HepG2 (cell line): Measurements from ENCODE around the gene BLVRB. TPM values are rescaled to one million over a fixed set of nuclear protein-coding genes. Genes with fewer than 3 reads are reported as not detected.

ENCODE experiments used
- ATAC-seq: fragments of 200-7000 bp; cut with Tn5 transposase; 3 replicates; pipeline ENCODE4 v1.9.1; 2020; ENCODE audit warnings: mild to moderate bottlenecking, moderate library complexity
- BruUV-seq: library from RNA; stranded (reverse); fragments of 400-500 nt; replicated peaks from 2 replicates; lab custom pipeline; 2021; lab: Mats Ljungman, UMichigan
- CTCF ChIA-PET: fragments of 300-600 bp; formaldehyde crosslinking; extraction: SDS; loops from one replicate; lab custom pipeline; 2021; ENCODE audit warnings: low total read pairs, inconsistent platforms, low intra/inter-chr PET ratio; lab: Yijun Ruan, JAX
- POLR2A ChIA-PET: fragments of 350-600 bp; sonication (Branson Sonifier 250); formaldehyde crosslinking; loops from one replicate; lab custom pipeline; 2020; ENCODE audit warnings: antibody characterized with exemption, inconsistent platforms; lab: Yijun Ruan, JAX
- DNase-seq: peaks from one replicate; pipeline ENCODE4 v3.0.0-alpha.2; 2015; ENCODE audit warnings: low spot score
- FAIRE-seq: peaks from 3 replicates; lab custom pipeline; 2011; peaks lifted over from hg19 to GRCh38; lab: Jason Lieb, UNC
- H2AFZ ChIP-seq: one replicate; pipeline ENCODE4 v1.6.1; 2011; ENCODE audit warnings: low read length, inconsistent platforms
- H3K27ac ChIP-seq: fragments of 300-600 bp; 3 replicates; pipeline ENCODE4 v1.8.0; 2011; ENCODE audit warnings: mixed run types, mild to moderate bottlenecking, mixed read lengths, low read length, inconsistent platforms; ENCODE audit not compliant: insufficient read depth; ENCODE audit errors: extremely low read length
- H3K27me3 ChIP-seq, 2 experiments: fragments of 200-600 bp in 1 of 2; 2 replicates in 1 of 2; 3 replicates in 1 of 2; pipeline versions ENCODE4 v1.6.0 to v1.8.0; 2011; ENCODE audit warnings: low read length in 2 of 2, mild to moderate bottlenecking in 2 of 2, moderate library complexity in 2 of 2, inconsistent platforms in 1 of 2; ENCODE audit not compliant: insufficient read depth in 2 of 2, control insufficient read depth in 1 of 2
- H3K36me3 ChIP-seq, 2 experiments: fragments of 200-600 bp in 1 of 2; replicated peaks in 1 of 2; 2 replicates in 1 of 2; 3 replicates in 1 of 2; pipeline versions ENCODE4 v1.5.1 to v1.8.0; 2011; ENCODE audit warnings: low read length in 2 of 2, inconsistent platforms in 1 of 2; ENCODE audit not compliant: insufficient read depth in 2 of 2, control insufficient read depth in 1 of 2
- H3K4me1 ChIP-seq: 2 replicates; pipeline ENCODE4 v1.5.1; 2012; ENCODE audit warnings: low read length, inconsistent platforms; ENCODE audit not compliant: insufficient read depth
- H3K4me2 ChIP-seq: 2 replicates; pipeline ENCODE4 v1.6.0; 2011; ENCODE audit warnings: low read depth, low read length, inconsistent platforms
- H3K4me3 ChIP-seq, 3 experiments: fragments of 200-600 bp in 1 of 3; sonication (generic), shearing (Covaris generic) in 1 of 3; replicated peaks in 1 of 3; 2 replicates each; pipeline ENCODE4 v1.5.1; 2011 to 2016; ENCODE audit warnings: low read length in 3 of 3, inconsistent platforms in 2 of 3, low read depth in 2 of 3, mild to moderate bottlenecking in 2 of 3, control low read depth in 1 of 3, mixed read lengths in 1 of 3; ENCODE audit not compliant: insufficient read depth in 1 of 3
- H3K79me2 ChIP-seq: one replicate; pipeline ENCODE4 v1.6.1; 2011; ENCODE audit warnings: low read length, inconsistent platforms; ENCODE audit not compliant: insufficient read depth
- H3K9ac ChIP-seq: 2 replicates; pipeline ENCODE4 v1.6.0; 2011; ENCODE audit warnings: mild to moderate bottlenecking, low read depth, low read length, inconsistent platforms; ENCODE audit not compliant: insufficient read depth
- H3K9me3 ChIP-seq: 2 replicates; pipeline ENCODE4 v1.5.1; 2012; ENCODE audit warnings: mild to moderate bottlenecking, low read length
- H4K20me1 ChIP-seq: 2 replicates; pipeline ENCODE4 v1.6.0; 2011; ENCODE audit warnings: inconsistent platforms, mild to moderate bottlenecking, low read length, moderate library complexity; ENCODE audit not compliant: insufficient read depth
- BCLAF1 ChIP-seq: fragments of 450-650 bp; IDR thresholded peaks from 2 replicates; pipeline ENCODE4 v1.6.1; 2017; ENCODE audit warnings: mild to moderate bottlenecking
- CEBPG ChIP-seq: IDR thresholded peaks from 2 replicates; pipeline ENCODE4 v1.6.1; 2016
- ELF4 ChIP-seq: sonication (generic); formaldehyde crosslinking; IDR thresholded peaks from 2 replicates; pipeline ENCODE4 v1.5.0; 2020; ENCODE audit warnings: missing genetic modification reagents, mild to moderate bottlenecking, moderate library complexity, borderline replicate concordance
- NPAS2 ChIP-seq: sonication (generic); formaldehyde crosslinking; IDR thresholded peaks from 2 replicates; pipeline ENCODE4 v1.8.0; 2022; ENCODE audit warnings: mild to moderate bottlenecking, missing genetic modification reagents, borderline replicate concordance
- ZBTB26 ChIP-seq: IDR thresholded peaks from 2 replicates; pipeline ENCODE4 v1.6.1; 2016; ENCODE audit warnings: missing compliant biosample characterization, missing genetic modification reagents, borderline replicate concordance
- ZNF317 ChIP-seq: sonication (generic); formaldehyde crosslinking; IDR thresholded peaks from 2 replicates; pipeline ENCODE4 v1.5.0; 2020; ENCODE audit warnings: mild to moderate bottlenecking, missing genetic modification reagents
- ZNF337 ChIP-seq: sonication (generic); formaldehyde crosslinking; IDR thresholded peaks from 2 replicates; pipeline ENCODE4 v1.5.1; 2020; ENCODE audit warnings: missing genetic modification reagents, low read depth, mild to moderate bottlenecking, borderline replicate concordance
- WGBS: methylation state at CpG from one replicate; pipeline ENCODE4 v1.1.6; 2017; ENCODE audit warnings: low lambda C conversion rate; 5-methylcytosine and 5-hydroxymethylcytosine counted together
- in situ Hi-C: cut with HindIII; loops from 2 replicates; pipeline ENCODE4 v1.10.0; 2017; ENCODE audit warnings: low pct_unique_long_range_greater_than_20kb; ENCODE audit not compliant: extremely low pct_ligation_motif_present
- intact Hi-C: fragments of 100-400 bp; cut with micrococcal nuclease; formaldehyde crosslinking; loops from one replicate; pipeline ENCODE4 v1.10.0; 2022; ENCODE audit not compliant: unreplicated experiment
- polyA plus RNA-seq, 8 experiments: library from polyadenylated mRNA; depleted of rRNA in 3 of 8; stranded (reverse) in 7 of 8; unstranded in 1 of 8; fragments of >200 nt; fragmentation: Illumina TruSeq in 4 of 8; extraction: Trizol in 4 of 8; gene quantifications; 2 replicates each; pipeline versions ENCODE4 v1.2.1 to v1.2.3, GENCODE V29; 2011 to 2016; ENCODE audit warnings: low read depth in 4 of 8, missing spikeins in 1 of 8, mixed read lengths in 1 of 8; ENCODE audit not compliant: insufficient read depth in 1 of 8
- total RNA-seq, 5 experiments: library from RNA; depleted of rRNA; stranded (reverse); fragments of >200 nt; fragmentation: Illumina TruSeq; extraction: Trizol; gene quantifications; 2 replicates each; pipeline ENCODE4 v1.2.3, GENCODE V29; 2016; ENCODE audit warnings: low read depth in 1 of 5
- TF ChIP-seq, protein P1 (sequence below): sonication (generic); formaldehyde crosslinking; IDR thresholded peaks from 2 replicates; pipeline ENCODE4 v1.4.0; 2020; ENCODE audit warnings: mild to moderate bottlenecking, missing genetic modification reagents, borderline replicate concordance
- TF ChIP-seq, protein P2 (sequence below): sonication (generic); formaldehyde crosslinking; IDR thresholded peaks from 2 replicates; pipeline ENCODE4 v1.5.0; 2020; ENCODE audit warnings: mild to moderate bottlenecking, missing genetic modification reagents

The BLVRB gene
- total and polyA plus RNA-seq, 2 of the 13 experiments (the other 11 are each of a cell fraction or from before 2014, with no cell fraction given) = 25.9 to 51.4 TPM

DNA sequence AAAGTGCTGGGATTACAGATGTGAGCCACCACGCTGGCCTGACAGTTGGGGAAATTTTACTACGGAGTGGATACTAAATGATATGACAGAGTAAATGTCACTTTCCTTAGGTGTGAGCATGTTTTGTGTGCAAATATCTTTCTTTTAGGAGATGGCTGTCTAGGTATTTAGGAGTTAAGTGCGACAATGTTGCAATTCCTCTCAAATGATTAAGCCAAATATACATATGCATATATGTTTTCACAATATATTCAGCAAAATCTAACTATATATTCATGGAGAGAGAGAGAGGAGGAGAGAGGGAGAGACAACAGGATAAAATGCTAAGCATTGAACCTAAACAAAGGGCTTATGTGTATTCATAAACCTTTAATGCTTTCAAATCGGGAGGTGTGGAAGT, 16.0 kb downstream of the BLVRB start:
- ChIA-PET POLR2A (no interaction called here), CTCF (no interaction called here)
- no peak overlapping the region for H3K4me2 ChIP-seq
- peaks cover 2 to 3% of the 10 kb centered on the region in 2 experiments; a peak in 1 of 5 replicates for H3K36me3 ChIP-seq
- BruUV-seq = no TSS peak
- no peak overlapping the region for H2AFZ ChIP-seq
- no peaks in the 10 kb centered on the region for H4K20me1 ChIP-seq
- H3K27me3 ChIP-seq = no peaks in the 10 kb centered on the region
- H3K4me3 ChIP-seq = no peak overlapping the region
- DNase-seq (no peak), FAIRE-seq (no peak), ATAC-seq (no peak)
- H3K4me1 ChIP-seq = peaks cover 19% of the 10 kb centered on the region
- H3K27ac ChIP-seq = no peak overlapping the region
- 93% methylated on average over 4 of the region's 4 CpGs for WGBS
- TF ChIP-seq CEBPG (CRISPR knock-in tag) = no peak
- no peak for TF ChIP-seq NPAS2
- TF ChIP-seq, protein P1, sequence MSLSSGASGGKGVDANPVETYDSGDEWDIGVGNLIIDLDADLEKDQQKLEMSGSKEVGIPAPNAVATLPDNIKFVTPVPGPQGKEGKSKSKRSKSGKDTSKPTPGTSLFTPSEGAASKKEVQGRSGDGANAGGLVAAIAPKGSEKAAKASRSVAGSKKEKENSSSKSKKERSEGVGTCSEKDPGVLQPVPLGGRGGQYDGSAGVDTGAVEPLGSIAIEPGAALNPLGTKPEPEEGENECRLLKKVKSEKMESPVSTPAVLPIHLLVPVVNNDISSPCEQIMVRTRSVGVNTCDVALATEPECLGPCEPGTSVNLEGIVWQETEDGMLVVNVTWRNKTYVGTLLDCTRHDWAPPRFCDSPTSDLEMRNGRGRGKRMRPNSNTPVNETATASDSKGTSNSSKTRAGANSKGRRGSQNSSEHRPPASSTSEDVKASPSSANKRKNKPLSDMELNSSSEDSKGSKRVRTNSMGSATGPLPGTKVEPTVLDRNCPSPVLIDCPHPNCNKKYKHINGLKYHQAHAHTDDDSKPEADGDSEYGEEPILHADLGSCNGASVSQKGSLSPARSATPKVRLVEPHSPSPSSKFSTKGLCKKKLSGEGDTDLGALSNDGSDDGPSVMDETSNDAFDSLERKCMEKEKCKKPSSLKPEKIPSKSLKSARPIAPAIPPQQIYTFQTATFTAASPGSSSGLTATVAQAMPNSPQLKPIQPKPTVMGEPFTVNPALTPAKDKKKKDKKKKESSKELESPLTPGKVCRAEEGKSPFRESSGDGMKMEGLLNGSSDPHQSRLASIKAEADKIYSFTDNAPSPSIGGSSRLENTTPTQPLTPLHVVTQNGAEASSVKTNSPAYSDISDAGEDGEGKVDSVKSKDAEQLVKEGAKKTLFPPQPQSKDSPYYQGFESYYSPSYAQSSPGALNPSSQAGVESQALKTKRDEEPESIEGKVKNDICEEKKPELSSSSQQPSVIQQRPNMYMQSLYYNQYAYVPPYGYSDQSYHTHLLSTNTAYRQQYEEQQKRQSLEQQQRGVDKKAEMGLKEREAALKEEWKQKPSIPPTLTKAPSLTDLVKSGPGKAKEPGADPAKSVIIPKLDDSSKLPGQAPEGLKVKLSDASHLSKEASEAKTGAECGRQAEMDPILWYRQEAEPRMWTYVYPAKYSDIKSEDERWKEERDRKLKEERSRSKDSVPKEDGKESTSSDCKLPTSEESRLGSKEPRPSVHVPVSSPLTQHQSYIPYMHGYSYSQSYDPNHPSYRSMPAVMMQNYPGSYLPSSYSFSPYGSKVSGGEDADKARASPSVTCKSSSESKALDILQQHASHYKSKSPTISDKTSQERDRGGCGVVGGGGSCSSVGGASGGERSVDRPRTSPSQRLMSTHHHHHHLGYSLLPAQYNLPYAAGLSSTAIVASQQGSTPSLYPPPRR = no peak
- TF ChIP-seq ELF4 = no peak
- TF ChIP-seq ZNF317 = no peak
- TF ChIP-seq ZBTB26 (CRISPR knock-in tag) = no peak
- TF ChIP-seq, protein P2, sequence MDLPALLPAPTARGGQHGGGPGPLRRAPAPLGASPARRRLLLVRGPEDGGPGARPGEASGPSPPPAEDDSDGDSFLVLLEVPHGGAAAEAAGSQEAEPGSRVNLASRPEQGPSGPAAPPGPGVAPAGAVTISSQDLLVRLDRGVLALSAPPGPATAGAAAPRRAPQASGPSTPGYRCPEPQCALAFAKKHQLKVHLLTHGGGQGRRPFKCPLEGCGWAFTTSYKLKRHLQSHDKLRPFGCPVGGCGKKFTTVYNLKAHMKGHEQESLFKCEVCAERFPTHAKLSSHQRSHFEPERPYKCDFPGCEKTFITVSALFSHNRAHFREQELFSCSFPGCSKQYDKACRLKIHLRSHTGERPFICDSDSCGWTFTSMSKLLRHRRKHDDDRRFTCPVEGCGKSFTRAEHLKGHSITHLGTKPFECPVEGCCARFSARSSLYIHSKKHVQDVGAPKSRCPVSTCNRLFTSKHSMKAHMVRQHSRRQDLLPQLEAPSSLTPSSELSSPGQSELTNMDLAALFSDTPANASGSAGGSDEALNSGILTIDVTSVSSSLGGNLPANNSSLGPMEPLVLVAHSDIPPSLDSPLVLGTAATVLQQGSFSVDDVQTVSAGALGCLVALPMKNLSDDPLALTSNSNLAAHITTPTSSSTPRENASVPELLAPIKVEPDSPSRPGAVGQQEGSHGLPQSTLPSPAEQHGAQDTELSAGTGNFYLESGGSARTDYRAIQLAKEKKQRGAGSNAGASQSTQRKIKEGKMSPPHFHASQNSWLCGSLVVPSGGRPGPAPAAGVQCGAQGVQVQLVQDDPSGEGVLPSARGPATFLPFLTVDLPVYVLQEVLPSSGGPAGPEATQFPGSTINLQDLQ = no peak
- TF ChIP-seq BCLAF1 = no peak
- no peak for TF ChIP-seq ZNF337 (CRISPR knock-in tag)
- in situ Hi-C loops = no loop called here
- H3K9ac ChIP-seq = no peak overlapping the region
- no peaks in the 10 kb centered on the region for H3K79me2 ChIP-seq
- intact Hi-C loops = no loop called here
- no peaks in the 10 kb centered on the region for H3K9me3 ChIP-seq
